GM12892 (cell line): ENCODE data around the gene MATN1.

ENCODE experiments used
- POLR2A ChIP-seq: IDR thresholded peaks from 2 replicates; pipeline ENCODE4 v1.6.1; 2011; ENCODE audit warnings: low read depth, low read length, control low read depth
- POLR2AphosphoS5 ChIP-seq: IDR thresholded peaks from 2 replicates; pipeline ENCODE4 v1.6.1; 2011; ENCODE audit warnings: low read depth, low read length, control low read depth

DNA sequence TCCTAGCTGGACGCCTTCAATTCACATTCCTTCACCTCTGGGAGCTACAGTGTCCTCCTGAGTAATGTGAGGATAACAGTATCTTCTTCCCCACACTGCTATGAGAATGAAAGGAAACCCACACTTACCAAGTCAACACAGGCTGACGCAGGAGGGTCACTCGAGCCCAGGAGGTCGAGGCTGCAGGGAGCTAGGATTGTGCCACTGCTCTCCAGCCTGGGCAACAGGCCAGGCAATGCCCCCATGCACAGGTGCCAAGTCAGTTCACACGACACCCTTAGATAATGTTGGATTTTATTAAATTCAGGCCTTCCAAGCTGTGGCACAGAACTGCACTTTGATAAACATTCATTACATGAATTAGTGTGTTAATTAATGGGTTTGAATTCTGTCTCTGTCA lies 31.9 kb downstream of the MATN1 start:
- no peak for TF ChIP-seq POLR2AphosphoS5
- TF ChIP-seq POLR2A: no peak
